BJ (cell line): Measurements from ENCODE around the gene LMO1. TPM values are rescaled to one million over a fixed set of nuclear protein-coding genes. Genes with fewer than 3 reads are reported as not detected.

Experiments
- CTCF ChIA-PET: fragments of 350-600 bp; formaldehyde crosslinking; extraction: SDS; loops from one replicate; lab custom pipeline; 2021; ENCODE audit warnings: antibody characterized with exemption, inconsistent platforms; lab: Yijun Ruan, JAX
- POLR2A ChIA-PET: fragments of 300-600 bp; sonication (Branson Sonifier 250); formaldehyde crosslinking; extraction: SDS; loops from one replicate; lab custom pipeline; 2021; ENCODE audit warnings: antibody characterized with exemption; lab: Charles Lee
- DNase-seq: peaks from one replicate; pipeline ENCODE4 v3.0.0-alpha.2; 2011; ENCODE audit warnings: low read depth
- H3K27me3 ChIP-seq: 2 replicates; pipeline ENCODE4 v1.6.0; 2011; ENCODE audit warnings: low read length; ENCODE audit not compliant: control insufficient read depth, insufficient read depth
- H3K36me3 ChIP-seq: 2 replicates; pipeline ENCODE4 v1.5.1; 2011; ENCODE audit warnings: low read length; ENCODE audit not compliant: control insufficient read depth, insufficient read depth
- H3K4me3 ChIP-seq: 2 replicates; pipeline ENCODE4 v1.5.1; 2011; ENCODE audit warnings: low read depth, mild to moderate bottlenecking, control low read depth, low read length
- CTCF ChIP-seq: IDR thresholded peaks from 2 replicates; pipeline ENCODE4 v1.5.1; 2011; ENCODE audit warnings: low read depth, mild to moderate bottlenecking, control low read depth, inconsistent platforms, low read length, moderate library complexity; ENCODE audit not compliant: insufficient read depth
- polyA plus RNA-seq: library from polyadenylated mRNA; depleted of rRNA; stranded (reverse); fragments of >200 nt; gene quantifications from 2 replicates; pipeline ENCODE4 v1.2.3, GENCODE V29; 2011

Gene LMO1
- polyA plus RNA-seq, 1 experiment: not detected

DNA sequence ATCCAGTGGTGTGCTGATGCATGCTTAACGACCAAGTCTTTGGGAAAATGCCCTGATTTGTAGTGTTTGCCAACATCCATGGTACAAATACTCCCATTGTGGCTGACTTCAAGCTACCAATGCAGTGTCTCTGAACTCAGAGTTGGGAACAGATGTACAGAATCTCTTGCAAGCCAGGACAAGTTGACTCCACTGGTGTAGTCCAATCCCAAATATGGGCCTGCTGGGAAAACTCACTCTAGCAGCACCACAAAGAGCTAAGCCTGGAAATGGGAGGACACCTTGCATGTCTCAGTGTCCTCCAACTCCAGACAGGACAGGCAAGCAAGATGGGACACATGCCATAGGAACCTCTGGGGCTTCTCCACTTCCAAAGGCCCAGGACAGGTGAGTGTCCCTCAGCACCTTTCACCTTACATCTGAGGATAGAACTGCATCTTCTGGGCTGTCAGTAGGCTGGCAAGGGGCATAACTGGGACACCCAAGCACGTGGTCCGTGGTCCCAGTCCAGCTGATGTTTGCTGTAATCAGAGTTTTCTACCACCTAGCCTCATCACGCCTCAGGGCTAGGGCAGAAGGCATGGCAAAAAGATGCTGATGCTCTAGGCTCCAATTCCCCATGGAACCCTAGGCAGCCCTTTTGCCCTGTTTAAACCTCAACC, 6.5 kb downstream of the LMO1 start:
- Histone ChIP-seq H3K36me3 (no peaks in the 10 kb centered on the region), H3K27me3 (peaks cover 24% of the 10 kb centered on the region), H3K4me3 (no peak overlapping the region)
- DNase-seq: no peak
- CTCF ChIA-PET: interaction anchor here (0.6 to 2.5 kb wide), 2 partner anchors 10 to 419 kb away, joined by 3 to 7 read pairs; no protein-coding TSS in a partner anchor
- POLR2A ChIA-PET: no interaction called here
- TF ChIP-seq CTCF: no peak

GRCh38 chr11:8256271-8257002, 7.2 kb downstream of the LMO1 start:
- POLR2A ChIA-PET: no interaction called here
- CTCF ChIA-PET: interaction anchor here (2.5 kb wide), 1 partner anchor 9 kb away, joined by 7 read pairs; no protein-coding TSS in a partner anchor

DNA sequence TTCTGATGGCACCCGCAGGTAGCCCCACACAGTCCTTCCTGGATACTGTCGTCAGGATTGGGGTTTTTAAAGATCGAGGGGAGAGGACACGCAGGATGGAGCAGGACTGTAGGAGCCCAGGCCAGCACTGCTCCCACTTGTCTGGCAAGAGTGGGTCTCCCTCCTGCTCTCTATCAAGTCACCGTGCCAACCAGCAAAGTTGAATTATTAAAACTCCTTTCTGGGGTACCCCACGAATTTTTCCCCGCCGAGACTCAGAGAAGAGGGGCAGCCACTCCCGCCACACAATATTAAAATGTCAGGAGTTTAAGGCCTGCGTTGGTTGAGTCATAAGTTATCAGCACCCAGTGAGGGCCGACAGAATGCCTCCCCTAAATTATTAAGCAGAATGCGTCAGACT, 10.1 kb downstream of the LMO1 start:
- ChIA-PET CTCF (interaction anchor here (1.0 to 1.6 kb wide), 4 partner anchors 10 to 14 kb away, joined by 3 to 11 read pairs (median 6); partner anchors contain the start of gene LMO1), POLR2A (no interaction called here)
- DNase-seq: no peak
- no peaks in the 10 kb centered on the region for H3K36me3 ChIP-seq
- H3K4me3 ChIP-seq: no peak overlapping the region
- H3K27me3 ChIP-seq: peaks cover 3% of the 10 kb centered on the region
- TF ChIP-seq CTCF: no peak

More at GRCh38 chr11:8256271-8257002, 7.2 kb downstream of the LMO1 start:
- Histone ChIP-seq H3K4me3 (no peak overlapping the region), H3K27me3 (peaks cover 17% of the 10 kb centered on the region), H3K36me3 (no peaks in the 10 kb centered on the region)
- no peak for TF ChIP-seq CTCF
- no peak for DNase-seq

DNA sequence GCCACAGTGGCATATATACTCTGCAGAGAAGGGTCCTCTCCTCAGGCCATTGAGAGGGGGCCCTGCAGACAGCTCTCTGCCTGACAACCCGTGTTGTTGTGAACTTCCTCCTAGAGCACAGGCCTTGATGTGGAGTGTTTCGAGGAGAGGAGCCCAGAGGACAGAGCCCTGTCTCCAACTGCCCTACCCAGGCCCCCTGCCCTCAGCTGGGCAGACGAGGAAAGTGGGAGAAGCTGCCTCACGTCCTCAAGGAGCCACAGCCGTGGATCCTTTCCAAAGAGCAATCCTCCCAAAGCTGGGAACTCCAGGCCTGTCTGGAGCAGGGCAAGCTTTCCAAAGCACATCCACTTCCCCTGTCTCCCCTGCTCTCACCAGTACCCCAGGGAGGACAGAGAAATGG, 10.7 kb downstream of the LMO1 start:
- TF ChIP-seq CTCF: no peak
- H3K36me3 ChIP-seq: no peaks in the 10 kb centered on the region
- CTCF ChIA-PET: interaction anchor here (0.7 to 1.1 kb wide), 2 partner anchors 10 to 12 kb away, joined by 3 to 8 read pairs; partner anchors contain the start of gene LMO1

GRCh38 chr11:8252388-8252787, 11.3 kb downstream of the LMO1 start:
- Histone ChIP-seq H3K36me3 (no peaks in the 10 kb centered on the region), H3K27me3 (peaks cover 4% of the 10 kb centered on the region), H3K4me3 (no peak overlapping the region)
- no peak for TF ChIP-seq CTCF
- CTCF ChIA-PET: interaction anchor here (0.7 to 1.1 kb wide), 3 partner anchors 11 to 13 kb away, joined by 3 to 8 read pairs (median 3); partner anchors contain the start of gene LMO1
- DNase-seq: no peak
- POLR2A ChIA-PET: no interaction called here

More for the DNA sequence above, 10.7 kb downstream of the LMO1 start:
- POLR2A ChIA-PET: no interaction called here
- DNase-seq: no peak
- no peak overlapping the region for H3K4me3 ChIP-seq
- H3K27me3 ChIP-seq: peaks cover 4% of the 10 kb centered on the region
